Activated CD4-positive, alpha-beta T cell treated with anti-CD3 and anti-CD28 coated beads, Interleukin-2, amount 50 U/mL, for 24 hours (primary cell): ENCODE results near the gene LENG1.

ENCODE experiments used
- DNase-seq, 2 donors: peaks; one replicate each; pipeline ENCODE4 v3.0.0-alpha.2; 2020; ENCODE audit warnings: low read depth in 1 of 2, low spot score in 1 of 2

LENG1 gene

DNA sequence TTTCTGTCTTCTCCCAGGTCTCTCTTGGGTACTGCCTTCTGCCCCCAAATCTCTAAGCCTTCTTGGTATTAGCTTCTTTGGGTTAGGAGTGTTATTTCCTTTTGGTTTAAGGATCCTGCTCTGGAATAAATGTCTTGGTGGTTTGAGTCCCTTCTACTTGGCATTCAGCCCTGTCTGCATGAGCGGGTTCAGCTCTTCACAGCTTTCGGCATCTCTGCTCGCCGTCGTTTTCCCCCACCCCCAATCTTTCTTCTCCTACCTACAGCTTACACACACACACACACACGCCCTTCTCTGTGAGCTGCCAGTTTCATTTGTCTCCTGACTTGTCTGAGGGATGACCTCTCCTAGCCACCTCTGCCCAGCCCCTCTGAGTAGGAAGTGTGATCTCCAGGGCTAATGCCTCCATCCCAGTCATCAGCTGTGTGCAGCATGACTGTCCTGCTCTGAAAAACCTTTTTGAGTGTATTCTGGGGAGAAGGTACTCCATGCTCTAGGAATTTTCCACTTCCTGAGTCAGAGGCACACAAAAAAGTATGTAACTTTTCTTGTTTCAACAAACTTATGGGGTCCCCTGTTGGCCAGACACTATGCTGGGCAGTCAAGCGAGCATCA is 17.2 kb downstream of the LENG1 start:
- DNase-seq, result no peak

DNA sequence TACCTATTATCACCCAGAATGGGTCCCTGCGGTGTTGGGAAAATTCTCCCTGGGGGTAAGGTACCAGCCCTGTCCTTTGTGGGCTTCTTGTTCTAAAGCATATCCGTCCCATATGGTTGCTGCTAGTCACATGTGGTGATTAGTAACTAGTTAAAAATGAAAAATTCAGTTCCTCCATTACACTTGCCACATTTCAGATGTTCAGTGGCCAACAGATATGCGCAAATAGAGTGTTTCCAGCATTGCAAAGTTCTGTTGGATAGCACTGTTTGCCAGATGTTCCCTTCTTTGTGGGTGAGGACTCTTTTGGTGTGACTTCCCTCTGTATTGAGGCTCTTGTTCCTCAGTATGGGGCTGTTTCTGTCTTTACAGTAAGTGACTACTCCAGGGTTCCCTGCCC is 18.2 kb downstream of the LENG1 start:
- no peak for DNase-seq

DNA sequence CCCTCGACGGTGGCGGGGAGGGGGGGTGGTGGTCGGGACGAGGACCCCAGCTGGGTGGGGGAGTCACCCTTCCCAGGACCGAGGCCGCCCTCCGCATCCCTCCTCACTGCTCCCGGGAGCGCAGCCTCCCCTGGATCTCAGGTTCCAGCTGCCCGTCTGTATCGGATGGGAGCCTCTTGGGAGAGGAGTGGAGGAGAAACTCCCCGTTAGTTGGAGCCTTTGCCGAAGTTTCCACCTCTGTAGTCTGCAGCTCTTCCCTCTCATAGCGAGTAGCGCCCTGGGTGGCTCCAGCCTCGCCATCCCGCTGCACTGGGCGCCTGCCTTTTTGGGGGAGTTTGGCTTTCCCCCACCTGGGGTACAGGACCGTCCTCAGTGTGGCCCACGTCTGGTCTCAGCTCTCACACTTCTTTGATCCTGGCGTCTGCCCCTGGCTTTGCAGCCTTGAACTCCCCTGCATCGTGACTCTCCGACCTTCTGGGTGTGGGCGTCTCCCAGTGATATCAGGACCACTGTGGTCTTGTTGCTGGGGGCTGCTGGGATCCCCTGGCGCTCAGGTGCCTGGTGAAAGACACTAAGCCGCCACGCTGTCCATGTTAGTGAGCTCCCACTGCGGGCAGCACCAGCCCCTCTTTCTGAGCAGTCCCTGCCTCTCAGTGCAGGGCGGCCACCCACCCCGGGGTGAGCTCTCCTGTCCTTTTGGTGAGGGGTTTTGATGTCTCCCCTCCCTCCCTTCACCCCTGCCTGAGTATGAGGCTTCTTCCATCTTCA is 20.8 kb downstream of the LENG1 start:
- no peak for DNase-seq

DNA sequence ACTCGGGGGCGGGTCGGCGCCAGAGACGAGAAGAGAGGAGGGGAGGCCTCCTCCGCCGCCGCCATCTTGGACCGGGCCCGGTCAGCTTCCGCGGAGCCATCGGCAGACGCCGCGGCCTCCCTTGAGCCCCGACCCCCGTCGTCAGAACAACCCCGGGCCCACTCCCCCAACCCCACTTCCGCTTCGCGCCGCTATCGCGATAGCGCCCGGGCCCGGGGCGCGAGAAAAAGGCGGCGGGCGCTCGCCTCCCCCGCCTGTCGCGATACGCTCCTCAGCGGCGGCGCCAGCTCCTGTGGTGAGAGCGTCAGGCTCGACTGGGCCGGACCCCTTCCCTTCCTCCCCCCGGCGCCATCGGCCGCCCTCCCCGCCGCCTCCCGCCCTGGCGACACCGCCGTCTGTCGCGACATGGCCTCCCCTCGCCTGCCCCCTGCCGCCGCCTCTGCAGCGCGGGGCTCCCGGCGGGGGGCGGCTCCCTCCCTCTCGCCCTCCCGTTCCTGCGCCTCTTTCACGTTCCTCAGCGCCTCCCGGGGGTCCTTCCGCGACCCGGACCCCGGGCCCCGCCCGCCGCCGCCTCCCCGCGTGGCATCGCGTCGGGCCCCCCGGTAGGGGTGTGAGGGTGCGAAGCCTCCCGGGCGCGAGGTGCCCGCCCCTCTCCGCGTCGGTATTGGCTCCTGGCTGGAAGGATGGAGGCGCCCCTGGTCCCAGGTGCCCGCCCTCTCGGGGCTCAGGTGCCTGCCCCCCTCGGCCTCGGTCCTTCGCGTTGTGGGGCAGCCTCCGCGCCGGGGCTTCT is 21.6 kb downstream of the LENG1 start, which contains the start of gene CNOT3:
CNOT3 (plus strand) TSS at position 64 of the 790 bp plus-strand sequence. CDS start 5,217 bp downstream, outside the sequence.
- no peak for DNase-seq

DNA sequence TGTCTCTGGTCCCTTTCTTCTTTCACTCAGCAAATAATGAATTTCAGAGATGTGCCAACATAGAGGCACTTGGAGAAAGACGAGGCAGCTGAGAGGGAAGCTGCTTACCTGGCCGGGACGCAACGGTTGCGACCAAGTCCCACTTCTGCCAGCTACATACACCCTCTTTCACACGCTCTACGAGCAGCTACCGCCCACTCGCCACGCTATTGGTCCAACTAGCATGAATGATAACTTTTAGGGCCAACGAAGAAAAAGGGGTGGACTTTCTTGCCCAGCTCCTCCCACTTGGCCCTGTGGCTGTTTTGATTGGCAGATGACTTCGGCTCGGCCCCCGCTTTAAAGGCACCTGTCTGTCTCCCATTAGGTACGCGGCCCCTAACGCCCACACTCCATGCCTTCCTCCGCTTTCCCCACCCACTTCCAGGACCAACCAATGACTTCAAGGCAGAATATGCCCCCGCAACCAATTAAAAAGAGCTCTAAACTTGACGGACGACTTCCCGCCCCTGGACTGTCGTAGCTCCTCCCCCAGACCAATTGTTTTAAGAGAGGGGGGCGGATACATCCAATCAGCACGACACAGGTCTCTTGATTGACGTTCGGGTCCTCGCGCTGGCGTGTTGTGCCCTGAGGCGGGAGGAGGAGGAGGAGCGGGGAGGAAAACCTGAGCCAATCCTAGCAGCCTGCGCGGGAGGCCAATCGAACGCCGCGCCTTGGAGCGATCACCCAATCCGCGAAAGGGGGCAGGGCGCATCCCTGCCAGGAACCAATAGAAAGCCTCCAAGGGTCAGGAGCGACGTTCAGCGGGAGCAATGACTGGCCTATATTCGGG is 22.4 kb downstream of the LENG1 start:
- peak; percentile 92 to 99 for DNase-seq

DNA sequence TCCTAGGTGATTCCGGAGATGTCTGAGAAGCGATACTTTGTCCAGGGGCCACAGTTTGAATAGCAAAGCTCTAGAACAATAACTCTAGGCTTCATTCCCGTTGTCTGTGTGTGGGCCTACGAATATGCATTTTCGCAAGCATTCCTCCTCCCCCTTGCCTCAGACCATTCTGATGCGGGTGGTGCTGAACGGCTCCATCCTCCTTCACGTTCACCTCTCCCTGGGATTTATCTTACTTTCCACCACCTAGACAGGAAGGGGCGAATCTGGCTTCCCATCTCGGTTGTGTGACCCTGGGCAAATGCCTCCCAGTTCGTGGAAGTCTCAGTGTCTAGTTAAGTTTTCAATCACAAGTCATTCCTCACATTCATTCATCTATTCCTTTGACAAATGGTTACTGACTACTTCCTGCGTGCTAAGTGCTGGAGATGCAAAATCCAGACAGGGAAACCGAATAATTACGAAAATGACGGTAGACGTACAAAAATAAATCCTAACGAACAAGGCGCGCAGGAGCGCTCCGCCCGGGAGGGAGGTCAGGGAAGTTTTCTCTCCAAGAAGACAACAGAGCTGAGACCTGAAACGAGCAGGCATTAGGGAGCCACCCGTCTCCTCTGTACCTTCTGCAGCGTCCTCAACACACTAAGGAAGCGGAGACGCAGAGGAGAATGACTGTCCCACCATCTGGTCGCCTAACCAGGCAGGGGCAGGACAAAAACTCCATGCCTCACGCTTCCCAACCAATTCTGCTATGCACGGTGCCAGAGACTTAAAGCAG is 23.2 kb downstream of the LENG1 start:
- no peak for DNase-seq

DNA sequence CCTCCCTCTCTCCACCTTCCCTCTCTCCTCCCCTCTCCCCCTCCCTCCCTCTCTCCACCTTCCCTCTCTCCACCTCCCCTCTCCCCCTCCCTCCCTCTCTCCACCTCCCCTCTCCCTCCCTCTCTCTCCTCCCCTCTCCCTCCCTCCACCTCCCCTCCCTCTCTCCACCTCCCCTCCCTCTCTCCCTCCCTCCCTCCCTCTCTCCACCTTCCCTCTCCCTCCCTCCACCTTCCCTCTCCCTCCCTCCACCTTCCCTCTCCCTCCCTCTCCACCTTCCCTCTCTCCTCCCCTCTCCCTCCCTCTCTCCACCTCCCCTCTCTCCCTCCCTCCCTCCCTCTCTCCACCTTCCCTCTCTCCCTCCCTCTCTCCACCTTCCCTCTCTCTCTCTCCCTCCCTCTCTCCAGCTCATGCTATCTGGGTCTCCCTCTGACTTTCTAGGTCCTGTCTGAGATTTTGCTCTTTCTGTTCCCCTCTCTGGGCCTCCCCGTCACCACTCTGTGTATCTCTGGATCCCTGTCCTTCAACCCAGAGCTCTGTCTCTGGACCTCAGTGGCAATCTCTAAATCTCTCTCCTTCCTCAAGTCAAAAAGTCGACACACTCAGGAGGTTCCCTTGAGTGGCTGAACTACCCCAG is 25.4 kb downstream of the LENG1 start:
- DNase-seq, result no peak

DNA sequence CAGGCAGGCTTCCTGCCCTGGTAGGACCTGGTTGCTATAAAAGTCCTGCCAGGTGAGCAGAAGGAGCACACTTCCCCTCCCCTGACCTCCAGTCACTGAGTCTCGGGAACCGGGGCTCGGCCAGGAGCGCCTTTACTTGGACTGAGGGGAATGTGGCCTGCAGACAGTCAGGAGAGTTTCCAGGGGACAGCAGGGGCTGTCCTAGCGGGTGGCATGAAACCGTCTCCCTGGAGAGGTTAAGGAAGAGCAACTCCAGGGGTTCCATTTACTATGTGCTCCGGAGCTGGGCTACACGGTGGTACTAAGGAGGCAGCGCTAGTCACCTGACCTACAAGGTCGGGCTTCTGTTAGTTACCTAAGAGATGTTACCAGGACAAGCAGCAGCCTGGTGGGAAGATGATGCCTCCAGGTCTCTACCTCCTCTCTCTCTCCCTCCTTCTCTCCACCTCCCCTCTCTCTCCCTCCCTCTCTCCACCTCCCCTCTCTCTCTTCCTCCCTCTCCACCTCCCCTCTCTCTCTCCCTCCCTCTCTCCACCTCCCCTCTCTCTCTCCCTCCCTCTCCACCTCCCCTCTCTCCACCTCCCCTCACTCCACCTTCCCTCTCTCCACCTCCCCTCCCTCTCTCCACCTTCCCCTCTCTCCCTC is 26.1 kb downstream of the LENG1 start:
- DNase-seq, result no peak

DNA sequence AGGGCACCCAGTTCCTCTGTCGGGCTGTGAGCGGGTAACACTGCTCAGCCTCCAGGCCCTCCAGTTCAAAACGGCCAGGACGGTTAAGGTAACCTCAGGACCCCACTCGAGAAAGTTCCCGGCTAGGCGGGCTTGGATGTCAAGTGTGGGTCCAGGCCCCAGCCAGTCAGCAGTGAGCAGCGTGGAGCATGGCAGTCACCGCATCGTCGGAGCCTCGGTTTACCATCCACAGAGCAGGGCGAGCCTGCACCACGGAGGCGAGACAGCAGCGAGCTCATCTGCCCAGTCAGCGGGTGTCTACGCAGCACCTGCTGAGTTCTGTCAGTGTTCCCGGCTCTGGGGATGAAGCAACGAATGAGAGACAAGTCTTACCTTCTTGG is 29.9 kb downstream of the LENG1 start:
- DNase-seq, result no peak

DNA sequence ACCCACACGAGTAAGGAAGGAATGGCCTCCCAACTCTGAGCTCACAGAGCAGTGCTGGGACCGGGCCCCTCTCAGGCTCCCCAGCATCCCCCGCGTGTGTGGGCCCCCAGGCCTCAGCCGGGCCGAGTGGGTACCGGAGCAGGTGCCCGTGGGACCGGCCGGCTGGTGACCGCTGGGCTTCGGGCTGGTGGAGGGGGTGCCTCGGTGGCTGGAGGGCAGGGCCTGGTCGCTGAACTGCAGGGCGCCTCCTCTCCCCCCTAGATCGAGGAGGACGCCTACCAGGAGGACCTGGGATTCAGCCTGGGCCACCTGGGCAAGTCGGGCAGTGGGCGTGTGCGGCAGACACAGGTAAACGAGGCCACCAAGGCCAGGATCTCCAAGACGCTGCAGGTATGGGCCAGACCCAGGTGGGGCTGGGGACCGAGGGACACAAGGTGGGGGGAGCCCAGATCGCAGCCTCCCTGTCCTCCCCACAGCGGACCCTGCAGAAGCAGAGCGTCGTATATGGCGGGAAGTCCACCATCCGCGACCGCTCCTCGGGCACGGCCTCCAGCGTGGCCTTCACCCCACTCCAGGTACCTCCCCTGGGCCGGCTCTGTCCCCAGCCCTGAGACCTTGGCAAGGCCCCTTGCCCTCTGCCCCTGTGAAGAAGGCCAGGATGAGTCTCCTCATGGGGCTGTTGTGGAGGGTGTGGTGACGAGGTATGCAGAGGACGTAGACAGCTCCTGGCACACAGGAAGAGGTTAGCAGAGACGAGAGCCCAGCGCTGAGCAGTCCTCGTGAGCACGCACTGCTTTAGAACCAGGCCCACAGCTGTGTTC is 30.5 kb downstream of the LENG1 start:
- DNase-seq, result no peak

DNA sequence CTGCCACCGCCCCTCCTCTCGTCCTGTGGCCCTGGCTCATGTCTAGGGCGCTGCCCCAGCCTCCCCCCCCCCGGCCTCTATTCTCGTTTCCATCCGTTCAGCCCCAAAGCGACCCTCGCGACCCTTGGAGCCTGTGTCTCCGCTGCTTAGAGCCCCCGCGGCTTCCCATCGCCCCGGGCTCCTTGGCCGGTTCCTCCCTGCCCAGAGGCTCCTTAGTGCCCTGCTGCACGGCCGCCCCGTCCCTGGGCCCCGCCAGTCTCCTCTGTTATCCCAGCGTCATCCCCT is 31.1 kb downstream of the LENG1 start:
- no peak for DNase-seq

DNA sequence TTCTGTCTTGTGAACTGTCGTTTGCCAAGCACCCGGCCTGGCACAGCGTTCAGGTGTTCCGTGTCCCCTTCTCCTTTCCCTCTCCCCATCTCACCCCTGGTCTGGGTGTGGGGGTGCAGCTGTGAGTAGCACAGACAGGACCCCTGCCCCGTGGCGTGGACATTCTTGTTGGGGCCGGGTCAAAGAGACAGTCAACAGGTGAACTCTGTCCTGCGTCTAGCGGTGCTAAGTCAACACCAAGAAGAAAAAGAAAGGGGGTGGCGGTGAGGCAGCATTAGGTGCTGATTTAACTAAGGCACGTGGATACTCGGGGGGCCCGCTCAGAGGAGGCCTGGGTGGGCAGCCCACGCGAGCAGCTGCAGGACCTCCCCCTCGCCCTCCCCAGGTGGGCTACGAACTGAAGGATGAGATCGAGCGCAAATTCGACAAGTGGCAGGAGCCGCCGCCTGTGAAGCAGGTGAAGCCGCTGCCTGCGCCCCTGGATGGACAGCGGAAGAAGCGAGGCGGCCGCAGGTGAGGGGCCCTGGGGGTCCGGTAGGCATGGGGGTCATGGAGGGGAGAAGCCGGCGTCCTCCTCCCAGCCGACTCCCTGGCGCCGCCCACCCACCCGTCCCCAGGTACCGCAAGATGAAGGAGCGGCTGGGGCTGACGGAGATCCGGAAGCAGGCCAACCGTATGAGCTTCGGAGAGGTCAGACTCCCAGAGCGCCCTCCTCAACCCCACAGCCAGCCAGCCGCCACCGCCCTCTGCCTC is 31.7 kb downstream of the LENG1 start:
- DNase-seq, result no peak

DNA sequence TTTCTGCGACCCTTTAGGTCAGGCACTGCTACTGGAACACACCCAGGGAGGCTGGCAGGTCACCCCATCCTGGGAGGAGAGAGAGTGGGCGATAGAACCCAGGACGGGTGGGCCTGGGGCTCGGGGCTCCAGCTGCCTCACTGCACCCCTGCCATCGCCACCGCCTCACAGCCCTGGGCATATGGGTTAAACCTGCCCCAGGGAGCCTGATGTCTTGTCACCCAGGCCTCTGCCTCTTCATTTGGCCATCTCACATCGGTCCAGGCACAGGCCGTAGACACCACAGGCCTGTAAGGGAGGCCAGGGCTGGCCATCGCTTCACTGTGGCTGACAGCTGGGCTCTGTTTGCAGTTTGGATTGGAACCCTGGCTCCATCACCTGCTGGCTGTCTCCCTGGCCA is 33.8 kb downstream of the LENG1 start:
- DNase-seq, result no peak

DNA sequence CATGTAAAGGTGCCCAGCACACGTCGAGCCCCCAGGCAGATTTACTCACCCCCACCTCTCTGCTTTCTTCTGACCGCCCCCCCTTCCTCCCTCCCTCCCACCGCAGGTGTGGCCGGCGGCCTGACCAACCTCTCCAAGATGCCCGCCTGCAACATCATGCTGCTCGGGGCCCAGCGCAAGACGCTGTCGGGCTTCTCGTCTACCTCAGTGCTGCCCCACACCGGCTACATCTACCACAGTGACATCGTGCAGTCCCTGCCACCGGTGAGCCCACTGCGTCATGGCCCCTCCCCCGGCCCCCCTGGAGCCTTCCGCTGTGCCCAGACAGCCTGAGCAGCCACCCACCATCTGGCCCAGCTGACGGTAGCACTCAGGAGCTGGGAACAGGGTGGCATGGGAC is 35.1 kb downstream of the LENG1 start:
- no peak for DNase-seq

DNA sequence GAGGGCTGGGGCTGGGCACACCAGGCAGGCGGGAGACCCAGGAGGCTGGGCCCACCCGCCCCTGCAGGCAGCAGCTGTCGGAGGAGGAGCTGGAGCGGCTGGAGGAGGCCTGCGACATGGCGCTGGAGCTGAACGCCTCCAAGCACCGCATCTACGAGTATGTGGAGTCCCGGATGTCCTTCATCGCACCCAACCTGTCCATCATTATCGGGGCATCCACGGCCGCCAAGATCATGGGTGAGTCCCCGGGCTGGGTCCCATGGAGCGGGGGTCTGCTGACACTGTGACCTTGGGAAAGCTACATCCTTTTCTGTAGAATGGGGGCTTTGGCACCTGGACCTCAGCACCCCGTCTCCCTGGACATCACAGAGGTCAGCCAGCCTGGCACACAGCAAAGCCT is 35.8 kb downstream of the LENG1 start:
- no peak for DNase-seq

DNA sequence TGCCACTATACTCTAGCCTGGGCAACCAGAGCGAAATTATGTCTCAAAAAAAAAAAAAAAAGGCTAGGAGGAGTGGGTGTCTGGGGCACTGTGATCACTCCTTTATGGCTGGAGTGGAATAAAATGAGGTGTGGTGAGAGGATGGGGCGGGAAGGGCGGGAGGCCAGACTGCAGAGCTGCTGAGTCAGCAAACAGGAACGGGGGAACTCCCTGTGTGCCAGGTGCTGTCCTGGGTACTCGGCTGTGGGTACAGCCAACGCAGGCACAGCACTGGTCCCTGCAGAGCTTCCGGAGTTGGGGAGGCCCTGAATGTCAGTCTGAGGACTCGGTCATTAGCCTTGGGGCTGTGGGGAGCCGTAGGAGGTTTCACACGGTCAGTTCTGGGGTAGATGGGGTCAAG is 38.3 kb downstream of the LENG1 start:
- no peak for DNase-seq

DNA sequence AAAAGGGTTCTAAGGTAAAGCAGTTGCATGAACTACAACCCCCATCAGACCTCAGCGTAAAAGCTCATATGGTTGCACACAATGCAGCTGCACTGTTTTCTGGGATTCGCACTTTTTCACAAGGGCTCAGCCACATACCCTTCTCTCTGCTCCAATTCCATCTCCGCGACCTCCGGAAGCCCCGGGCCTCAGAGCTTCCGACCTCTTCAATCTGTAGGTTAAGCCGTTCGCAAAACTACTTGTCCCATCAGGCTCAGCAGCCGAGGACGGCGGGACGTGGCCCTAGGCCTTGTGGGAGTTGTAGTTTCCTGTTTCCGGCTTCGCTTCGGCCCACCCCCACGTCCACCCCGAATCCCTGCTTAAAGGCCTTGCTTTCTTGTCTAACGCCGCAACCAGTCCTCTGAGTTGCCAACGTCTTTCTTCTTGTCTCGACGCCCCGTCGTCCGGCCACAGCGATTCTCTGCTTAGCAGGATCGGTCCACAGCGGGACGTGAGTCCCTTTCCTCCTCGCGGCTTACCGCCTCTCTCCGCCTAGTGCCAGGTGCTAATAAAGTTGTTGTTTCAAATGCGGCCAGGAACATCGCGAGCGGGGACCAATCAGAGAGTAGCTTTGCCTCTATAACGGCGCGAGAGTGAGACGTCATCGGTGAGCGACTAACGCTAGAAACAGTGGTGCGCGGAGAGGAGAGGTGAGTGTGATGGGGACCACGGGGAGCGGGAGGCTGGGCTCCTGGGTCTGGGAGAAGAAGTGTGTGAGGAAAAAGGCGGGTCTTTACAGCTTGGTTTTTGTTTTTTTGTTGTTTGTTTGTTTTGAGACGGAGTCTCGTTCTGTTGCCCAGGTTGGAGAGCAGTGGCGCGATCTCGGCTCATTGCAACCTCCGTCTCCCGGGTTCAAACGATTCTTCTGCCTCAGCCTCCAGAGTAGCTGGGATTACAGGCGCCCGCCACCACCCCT is 44.1 kb downstream of the LENG1 start, which contains the start of the genes PRPF31 and TFPT:
PRPF31 (plus strand) TSS at position 646 of the 955 bp plus-strand sequence. CDS start 2,525 bp downstream, outside the sequence.
TFPT (minus strand) TSS at position 549 of the 955 bp plus-strand sequence; CDS start at position 161, 388 bp downstream.
- DNase-seq, result peak; percentile 90 to 97
